Choroid plexus epithelial cell (primary cell): ENCODE data around the gene IRX3.

Experiments used
- DNase-seq: peaks from one replicate; pipeline ENCODE4 v3.0.0-alpha.2; 2010; ENCODE audit warnings: low read depth
- H3K4me3 ChIP-seq: 2 replicates; pipeline ENCODE4 v1.5.1; 2011; ENCODE audit warnings: low read depth, mild to moderate bottlenecking, control low read depth, low read length, moderate library complexity
- TF ChIP-seq, protein P1 (sequence below): conservative IDR thresholded peaks from 2 replicates; pipeline ENCODE4 v1.5.1; 2011; ENCODE audit warnings: low read depth, mild to moderate bottlenecking, control low read depth, inconsistent platforms, low read length, moderate library complexity

IRX3 gene

DNA sequence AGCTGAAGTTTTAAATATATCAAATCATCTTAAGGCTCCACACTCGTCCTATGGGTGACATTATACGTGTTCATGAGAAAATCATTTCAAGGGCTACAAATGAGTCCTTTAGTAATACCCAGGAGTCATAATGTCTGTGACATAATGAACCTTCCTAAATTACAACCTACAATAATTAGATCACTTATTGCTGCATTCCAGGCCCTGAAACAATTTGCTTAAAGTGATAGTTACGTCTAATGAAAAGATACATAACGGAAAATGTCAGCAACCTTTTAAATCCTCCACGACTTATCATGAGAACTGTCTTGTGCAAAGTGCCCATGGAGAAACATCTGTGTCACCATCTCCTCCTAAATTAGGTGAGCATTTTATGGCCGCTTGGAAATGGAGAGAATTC, 43.4 kb downstream of the IRX3 start:
- TF ChIP-seq, protein P1, sequence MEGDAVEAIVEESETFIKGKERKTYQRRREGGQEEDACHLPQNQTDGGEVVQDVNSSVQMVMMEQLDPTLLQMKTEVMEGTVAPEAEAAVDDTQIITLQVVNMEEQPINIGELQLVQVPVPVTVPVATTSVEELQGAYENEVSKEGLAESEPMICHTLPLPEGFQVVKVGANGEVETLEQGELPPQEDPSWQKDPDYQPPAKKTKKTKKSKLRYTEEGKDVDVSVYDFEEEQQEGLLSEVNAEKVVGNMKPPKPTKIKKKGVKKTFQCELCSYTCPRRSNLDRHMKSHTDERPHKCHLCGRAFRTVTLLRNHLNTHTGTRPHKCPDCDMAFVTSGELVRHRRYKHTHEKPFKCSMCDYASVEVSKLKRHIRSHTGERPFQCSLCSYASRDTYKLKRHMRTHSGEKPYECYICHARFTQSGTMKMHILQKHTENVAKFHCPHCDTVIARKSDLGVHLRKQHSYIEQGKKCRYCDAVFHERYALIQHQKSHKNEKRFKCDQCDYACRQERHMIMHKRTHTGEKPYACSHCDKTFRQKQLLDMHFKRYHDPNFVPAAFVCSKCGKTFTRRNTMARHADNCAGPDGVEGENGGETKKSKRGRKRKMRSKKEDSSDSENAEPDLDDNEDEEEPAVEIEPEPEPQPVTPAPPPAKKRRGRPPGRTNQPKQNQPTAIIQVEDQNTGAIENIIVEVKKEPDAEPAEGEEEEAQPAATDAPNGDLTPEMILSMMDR = no peak
- no peak overlapping the region for H3K4me3 ChIP-seq
- DNase-seq = no peak

DNA sequence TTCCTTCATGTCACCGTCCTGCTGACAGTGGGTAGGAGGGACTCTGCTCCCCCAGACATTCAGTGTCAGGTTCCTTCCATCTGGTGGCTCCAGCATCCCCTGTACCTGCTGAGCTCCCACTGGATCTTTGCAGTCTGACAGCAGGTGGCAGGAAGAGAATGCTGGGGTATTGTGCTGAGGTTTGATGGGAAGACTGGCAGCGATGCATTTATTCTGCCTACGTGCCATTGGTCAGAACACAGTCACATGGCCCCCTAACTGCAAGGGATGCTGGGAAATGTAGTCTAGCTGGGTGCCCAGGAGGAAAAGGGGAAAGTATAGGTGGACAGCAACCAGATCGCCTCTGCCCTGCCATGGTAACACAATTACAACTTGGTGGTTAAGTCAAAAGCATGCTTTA, 44.4 kb downstream of the IRX3 start:
- DNase-seq = no peak
- TF ChIP-seq, protein P1 = no peak
- no peak overlapping the region for H3K4me3 ChIP-seq

GRCh38 chr16:54241525-54241924, 45.1 kb downstream of the IRX3 start:
- no peak for DNase-seq
- H3K4me3 ChIP-seq = no peak overlapping the region
- TF ChIP-seq, protein P1 = no peak

- TF ChIP-seq, protein P1 = no peak
- DNase-seq = no peak
- H3K4me3 ChIP-seq = no peak overlapping the region
Measured at GRCh38 chr16:54240271-54241129, 46.1 kb downstream of the IRX3 start.

DNA sequence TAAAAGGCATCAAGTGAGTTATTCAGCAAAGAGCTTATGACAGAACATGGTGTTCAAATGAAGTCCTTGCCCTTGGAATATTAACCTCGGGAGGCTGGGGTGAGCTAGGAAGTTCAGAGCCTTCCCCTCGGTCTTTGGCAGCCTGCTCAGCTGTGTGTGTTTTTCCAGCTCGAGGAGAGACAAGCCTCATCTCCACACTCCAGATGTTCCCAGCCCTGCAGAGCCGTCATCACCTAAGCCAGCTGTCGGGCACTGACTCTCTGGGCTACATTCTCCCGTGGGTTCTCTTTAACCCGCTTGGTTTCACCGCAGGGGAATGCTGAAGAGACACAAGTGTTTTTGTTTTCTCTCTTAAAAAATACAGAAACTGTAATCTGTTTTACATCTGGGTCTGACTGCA, 47.1 kb downstream of the IRX3 start:
- no peak for DNase-seq
- H3K4me3 ChIP-seq = no peak overlapping the region
- TF ChIP-seq, protein P1 = no peak

- no peak overlapping the region for H3K4me3 ChIP-seq
- TF ChIP-seq, protein P1 = no peak
- no peak for DNase-seq
Measured at GRCh38 chr16:54236773-54237172, 49.8 kb downstream of the IRX3 start.

- H3K4me3 ChIP-seq = no peak overlapping the region
- no peak for DNase-seq
- TF ChIP-seq, protein P1 = no peak
Measured at GRCh38 chr16:54233615-54234014, 53.0 kb downstream of the IRX3 start.
